H1 (cell line): Measurements from ENCODE around the gene TSPEAR. TPM values are rescaled to one million over a fixed set of nuclear protein-coding genes. Genes with fewer than 3 reads are reported as not detected.

Experiments used
- CTCF ChIA-PET: fragments of 300-600 bp; sonication (Branson Sonifier 250); formaldehyde crosslinking; loops from one replicate; lab custom pipeline; 2021; ENCODE audit not compliant: partially characterized antibody; lab: Charles Lee
- POLR2A ChIA-PET: fragments of 300-600 bp; sonication (Branson Sonifier 250); formaldehyde crosslinking; loops from one replicate; lab custom pipeline; 2021; ENCODE audit warnings: inconsistent platforms; ENCODE audit not compliant: partially characterized antibody; lab: Charles Lee
- DNase-seq, 2 experiments: peaks; one replicate each; pipeline versions ENCODE4 v3.0.0 to v3.0.0-alpha.2; 2010 to 2022; ENCODE audit warnings: low spot score in 2 of 2, low read depth in 1 of 2, mixed read lengths in 1 of 2
- FAIRE-seq: peaks from 2 replicates; lab custom pipeline; 2011; peaks lifted over from hg19 to GRCh38; lab: Jason Lieb, UNC
- H2AFZ ChIP-seq: 2 replicates; pipeline ENCODE4 v1.8.1; 2012; ENCODE audit warnings: low read length, inconsistent platforms
- H2AK5ac ChIP-seq: 2 replicates; pipeline ENCODE4 v1.6.1; 2013; ENCODE audit warnings: low read depth, low read length
- H2BK120ac ChIP-seq: replicated peaks from 2 replicates; pipeline ENCODE3; 2013; ENCODE audit warnings: low read depth, low read length, inconsistent platforms
- H2BK12ac ChIP-seq: 2 replicates; pipeline ENCODE4 v1.6.1; 2013; ENCODE audit warnings: low read depth, low read length
- H2BK15ac ChIP-seq: 2 replicates; pipeline ENCODE4 v1.6.1; 2013; ENCODE audit warnings: low read length
- H2BK20ac ChIP-seq: 2 replicates; pipeline ENCODE4 v1.6.1; 2013; ENCODE audit warnings: low read length
- H2BK5ac ChIP-seq: 2 replicates; pipeline ENCODE4 v1.6.1; 2013; ENCODE audit warnings: low read depth, low read length
- H3K14ac ChIP-seq: 2 replicates; pipeline ENCODE4 v1.6.1; 2013; ENCODE audit warnings: inconsistent platforms; ENCODE audit not compliant: insufficient read length
- H3K18ac ChIP-seq: 2 replicates; pipeline ENCODE4 v1.6.1; 2013; ENCODE audit warnings: low read length; ENCODE audit errors: extremely low read depth
- H3K23ac ChIP-seq: 2 replicates; pipeline ENCODE4 v1.6.1; 2013; ENCODE audit warnings: inconsistent platforms; ENCODE audit not compliant: insufficient read length
- H3K23me2 ChIP-seq: 2 replicates; pipeline ENCODE4 v1.6.1; 2013; ENCODE audit warnings: low read depth, low read length
- H3K27ac ChIP-seq: 2 replicates; pipeline ENCODE4 v1.6.1; 2011; ENCODE audit warnings: low read depth, low read length, inconsistent platforms
- H3K27me3 ChIP-seq, 4 experiments: replicated peaks in 1 of 4; 1 replicate in 1 of 4; 2 replicates in 3 of 4; pipeline versions ENCODE4 v1.6.1 to v1.8.1; 2011 to 2013; ENCODE audit warnings: low read length in 3 of 4, mild to moderate bottlenecking in 3 of 4, inconsistent platforms in 2 of 4, mixed read lengths in 2 of 4, moderate library complexity in 1 of 4; ENCODE audit not compliant: control insufficient read depth in 3 of 4, insufficient read depth in 3 of 4; ENCODE audit errors: extremely low read depth in 1 of 4
- H3K36me3 ChIP-seq, 4 experiments: 2 replicates each; pipeline versions ENCODE4 v1.6.1 to v1.8.1; 2011 to 2013; ENCODE audit warnings: mild to moderate bottlenecking in 4 of 4, low read length in 3 of 4, moderate library complexity in 2 of 4, control low read depth in 1 of 4, inconsistent platforms in 1 of 4; ENCODE audit not compliant: insufficient read depth in 4 of 4, control insufficient read depth in 2 of 4
- H3K4ac ChIP-seq: replicated peaks from 2 replicates; pipeline ENCODE3; 2013; ENCODE audit warnings: low read length, low read depth, mixed read lengths, inconsistent platforms; ENCODE audit not compliant: insufficient read length
- H3K4me1 ChIP-seq, 4 experiments: replicated peaks in 1 of 4; 1 replicate in 1 of 4; 2 replicates in 3 of 4; pipeline versions ENCODE4 v1.6.1 to v1.8.1; 2011 to 2013; ENCODE audit warnings: low read length in 3 of 4, inconsistent platforms in 2 of 4, mixed read lengths in 1 of 4; ENCODE audit not compliant: insufficient read depth in 4 of 4, control insufficient read depth in 3 of 4
- H3K4me2 ChIP-seq, 2 experiments: 2 replicates each; pipeline versions ENCODE4 v1.6.1 to v1.8.1; 2011 to 2013; ENCODE audit warnings: low read depth in 2 of 2, low read length in 2 of 2, control low read depth in 1 of 2, inconsistent platforms in 1 of 2, mild to moderate bottlenecking in 1 of 2; ENCODE audit not compliant: insufficient read depth in 1 of 2
- H3K4me3 ChIP-seq, 4 experiments: fragments of 200-600, 300-600 bp in 1 of 4; sonication (generic), shearing (Covaris generic), sonication (Bioruptor Twin) in 1 of 4; 2 replicates each; pipeline versions ENCODE4 v1.5.1 to v1.8.1; 2011 to 2016; ENCODE audit warnings: low read length in 4 of 4, low read depth in 3 of 4, control low read depth in 2 of 4, inconsistent platforms in 2 of 4, mild to moderate bottlenecking in 2 of 4, mixed read lengths in 1 of 4, moderate library complexity in 1 of 4; ENCODE audit not compliant: insufficient read depth in 2 of 4; ENCODE audit errors: extremely low read depth in 1 of 4
- H3K56ac ChIP-seq: replicated peaks from 2 replicates; pipeline ENCODE3; 2013; ENCODE audit warnings: low read depth, mild to moderate bottlenecking, mixed read lengths, low read length, inconsistent platforms; ENCODE audit not compliant: insufficient read length
- H3K79me1 ChIP-seq: 2 replicates; pipeline ENCODE4 v1.6.1; 2013; ENCODE audit warnings: low read depth, low read length, control low read depth
- H3K79me2 ChIP-seq, 2 experiments: 2 replicates each; pipeline versions ENCODE4 v1.6.1 to v1.8.1; 2012 to 2013; ENCODE audit warnings: low read length in 2 of 2, mild to moderate bottlenecking in 2 of 2, inconsistent platforms in 1 of 2; ENCODE audit not compliant: insufficient read depth in 2 of 2, control insufficient read depth in 1 of 2
- H3K9ac ChIP-seq, 4 experiments: replicated peaks in 1 of 4; 1 replicate in 1 of 4; 2 replicates in 3 of 4; pipeline versions ENCODE4 v1.6.1 to v1.8.1; 2011 to 2013; ENCODE audit warnings: low read depth in 3 of 4, low read length in 3 of 4, control low read depth in 2 of 4, mild to moderate bottlenecking in 2 of 4, moderate library complexity in 2 of 4, inconsistent platforms in 1 of 4; ENCODE audit errors: extremely low read depth in 1 of 4
- H3K9me3 ChIP-seq, 2 experiments: 2 replicates each; pipeline versions ENCODE4 v1.6.1 to v1.8.1; 2012 to 2013; ENCODE audit warnings: mild to moderate bottlenecking in 2 of 2, moderate library complexity in 2 of 2, control low read depth in 1 of 2, inconsistent platforms in 1 of 2, low read depth in 1 of 2, low read length in 1 of 2, mixed read lengths in 1 of 2; ENCODE audit not compliant: insufficient read depth in 2 of 2
- H4K20me1 ChIP-seq, 2 experiments: replicated peaks in 1 of 2; 2 replicates each; pipeline versions ENCODE3 to v1.8.1; 2011 to 2013; ENCODE audit warnings: inconsistent platforms in 2 of 2, low read length in 2 of 2, mild to moderate bottlenecking in 1 of 2; ENCODE audit not compliant: insufficient read depth in 2 of 2, control insufficient read depth in 1 of 2
- H4K5ac ChIP-seq: 2 replicates; pipeline ENCODE4 v1.6.1; 2013; ENCODE audit warnings: low read length, low read depth, mixed read lengths, inconsistent platforms; ENCODE audit not compliant: insufficient read length
- H4K8ac ChIP-seq: 2 replicates; pipeline ENCODE4 v1.8.0; 2013; ENCODE audit warnings: mild to moderate bottlenecking, moderate library complexity, low read length, inconsistent platforms; ENCODE audit not compliant: insufficient read depth; ENCODE audit errors: extremely low read depth
- H4K91ac ChIP-seq: replicated peaks from 2 replicates; pipeline ENCODE3; 2013; ENCODE audit warnings: low read length, mixed read lengths, inconsistent platforms; ENCODE audit not compliant: insufficient read length
- CHD1 ChIP-seq: IDR thresholded peaks from 2 replicates; pipeline ENCODE4 v1.6.1; 2012; ENCODE audit warnings: low read depth, low read length, improper control_type of control experiment
- CTBP2 ChIP-seq: IDR thresholded peaks from 2 replicates; pipeline ENCODE4 v1.7.0; 2011; ENCODE audit warnings: borderline replicate concordance, mild to moderate bottlenecking, moderate library complexity, mixed read lengths, low read length; ENCODE audit not compliant: insufficient read depth, insufficient read length
- EP300 ChIP-seq, 2 experiments: IDR thresholded peaks; 1 replicate in 1 of 2; 2 replicates in 1 of 2; pipeline ENCODE4 v1.6.1; 2011 to 2012; ENCODE audit warnings: low read depth in 2 of 2, low read length in 2 of 2, mild to moderate bottlenecking in 2 of 2, borderline replicate concordance in 1 of 2, inconsistent platforms in 1 of 2, moderate library complexity in 1 of 2
- GABPA ChIP-seq: IDR thresholded peaks from 2 replicates; pipeline ENCODE4 v1.6.1; 2011; ENCODE audit warnings: mild to moderate bottlenecking, low read length, moderate library complexity, borderline replicate concordance; ENCODE audit not compliant: insufficient read depth
- GTF2F1 ChIP-seq: IDR thresholded peaks from 2 replicates; pipeline ENCODE4 v1.6.1; 2012; ENCODE audit warnings: low read depth, low read length, improper control_type of control experiment, borderline replicate concordance
- HDAC6 ChIP-seq: IDR thresholded peaks from one replicate; pipeline ENCODE4 v1.7.1; 2012; ENCODE audit warnings: low read depth, mild to moderate bottlenecking, inconsistent platforms, low read length, moderate library complexity
- JUN ChIP-seq: IDR thresholded peaks from 2 replicates; pipeline ENCODE4 v1.6.1; 2011; ENCODE audit warnings: low read depth, mild to moderate bottlenecking, improper control_type of control experiment, low read length
- KDM4A ChIP-seq: IDR thresholded peaks from one replicate; pipeline ENCODE4 v1.7.1; 2012; ENCODE audit warnings: low read depth, mild to moderate bottlenecking, moderate library complexity, low read length, inconsistent platforms; ENCODE audit not compliant: severe bottlenecking
- PHF8 ChIP-seq: fragments of 200-600 bp; sonication (generic); conservative IDR thresholded peaks from 2 replicates; pipeline ENCODE4 v1.7.1; 2012; ENCODE audit warnings: low read depth, mild to moderate bottlenecking, inconsistent platforms, low read length, moderate library complexity
- RXRA ChIP-seq: IDR thresholded peaks from 2 replicates; pipeline ENCODE4 v1.6.1; 2011; ENCODE audit warnings: low read depth, mild to moderate bottlenecking, low read length, moderate library complexity; ENCODE audit not compliant: insufficient read depth
- WGBS, 2 experiments: shearing (Covaris generic) in 1 of 2; methylation state at CpG; one replicate each; pipeline versions ENCODE4 v1.1.6 to v1.1.7; 2013 to 2015; ENCODE audit warnings: low lambda C conversion rate in 2 of 2, mixed read lengths in 2 of 2, inconsistent platforms in 1 of 2, low coverage in 1 of 2, missing lambda C conversion rate in 1 of 2; ENCODE audit not compliant: insufficient replicate concordance in 2 of 2, insufficient coverage in 1 of 2, insufficient read length in 1 of 2; ENCODE audit errors: extremely low coverage in 1 of 2, missing lambda C conversion rate in 1 of 2; 5-methylcytosine and 5-hydroxymethylcytosine counted together
- polyA plus RNA-seq, 7 experiments: library from polyadenylated mRNA; depleted of rRNA in 3 of 7; stranded (reverse) in 5 of 7; unstranded in 2 of 7; fragments of >200 nt in 5 of 7; fragments of 200-250 nt in 2 of 7; gene quantifications; 1 replicate in 5 of 7; 2 replicates in 1 of 7; 4 replicates in 1 of 7; pipeline versions ENCODE4 v1.2.1 to v1.2.3, GENCODE V29; 2011 to 2013; ENCODE audit warnings: missing spikeins in 2 of 7, mixed read lengths in 2 of 7
- total RNA-seq: library from RNA; stranded (reverse); fragmentation: NEBNext Ultra II Directional; extraction: Animal tissue kit (Norgen Biotek cat#: 25700); gene quantifications from 2 replicates; pipeline ENCODE4 v1.2.1, GENCODE V29; 2021

TSPEAR gene
- total and polyA plus RNA-seq, 2 of the 8 experiments (the other 6 are each of a cell fraction or from before 2014, with no cell fraction given) = 0.58 to 0.89 TPM

DNA sequence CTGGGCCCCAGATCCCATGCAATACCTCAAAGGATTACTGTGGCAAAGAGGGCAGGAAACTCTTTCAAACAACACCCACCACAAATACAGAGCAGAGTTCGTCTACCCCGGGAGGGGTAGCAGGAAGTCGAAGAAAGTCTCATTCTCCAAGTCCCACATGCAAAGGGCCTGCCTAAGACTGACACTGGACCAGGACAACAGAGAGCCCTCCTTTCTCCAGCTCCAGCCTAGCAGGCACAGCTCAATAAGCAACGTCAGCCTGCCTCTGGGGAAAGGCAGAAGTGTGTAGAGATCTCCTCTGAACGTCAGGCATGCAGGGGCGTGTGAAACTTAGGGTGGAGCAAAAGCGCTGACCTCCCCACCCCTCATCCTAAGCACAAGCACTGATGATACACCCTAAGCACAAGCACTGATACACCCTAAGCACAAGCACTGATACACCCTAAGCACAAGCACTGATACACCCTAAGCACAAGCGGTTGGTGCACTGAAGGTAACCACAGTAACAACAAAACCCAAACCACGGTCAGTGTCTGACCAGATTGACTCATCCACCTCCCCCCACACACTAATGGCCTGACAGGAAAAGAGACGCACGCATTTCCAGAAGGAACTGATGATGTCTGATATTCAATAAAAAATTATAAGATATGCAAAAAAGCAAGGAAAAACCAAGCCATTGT lies 52.3 kb downstream of the TSPEAR start:
- Histone ChIP-seq H3K18ac (peak overlapping the region; percentile 17; the same call in 1 of the 2 replicates), H3K36me3 (no peaks in the 10 kb centered on the region), H4K8ac (no peak overlapping the region), H3K9me3 (peaks cover 0 to 4% of the 10 kb centered on the region in 2 experiments; a peak in 2 of 4 replicates), H3K56ac (no peak overlapping the region), H3K9ac (no peak overlapping the region; a peak in 1 of 7 replicates), H2BK12ac (peak overlapping the region; percentile 92), H3K23ac (no peak overlapping the region), H2BK5ac (peak overlapping the region; percentile 82; the same call in 1 of the 2 replicates), H3K79me1 (no peaks in the 10 kb centered on the region), H2BK15ac (peak overlapping the region; percentile 98; the same call in 1 of the 2 replicates), H2BK20ac (0 out of 2 replicates have a peak overlapping the region, but pooled peaks have one; percentile 51), H3K4me1 (peaks cover 0 to 9% (median 3%) of the 10 kb centered on the region in 4 experiments; a peak in 5 of 7 replicates), H3K4me2 (no peak overlapping the region), H2AFZ (0 out of 2 replicates have a peak overlapping the region, but pooled peaks have one; percentile 66), H2BK120ac (no peak overlapping the region), H4K20me1 (no peaks in the 10 kb centered on the region), H3K4me3 (no peak overlapping the region), H3K14ac (no peak overlapping the region), H3K4ac (no peak overlapping the region), H4K91ac (peak overlapping the region; percentile 84), H4K5ac (no peak overlapping the region), H2AK5ac (no peak overlapping the region), H3K27ac (no peak overlapping the region), H3K27me3 (no peaks in the 10 kb centered on the region), H3K79me2 (no peaks in the 10 kb centered on the region), H3K23me2 (no peaks in the 10 kb centered on the region)
- WGBS, 2 experiments = 77% methylated on average over 9 of the region's 11 CpGs; no CpG with 5 or more reads in 1 of the 2 experiments
- DNase-seq = no peak
- TF ChIP-seq KDM4A (no peak), CHD1 (no peak), PHF8 (no peak), CTBP2 (no peak), EP300 (IDR thresholded peaks at IDR 0.05; ENCODE audit: borderline replicate concordance in 1 of 2, low read depth in 2 of 2, low read length in 2 of 2) (no peak), GTF2F1 (no peak), JUN (no peak), HDAC6 (no peak), RXRA (no peak), GABPA (no peak)
- FAIRE-seq = no peak
- POLR2A ChIA-PET = no interaction called here
- CTCF ChIA-PET = no interaction called here
